ENCODE data around the gene CA7. TPM values are rescaled to one million over a fixed set of nuclear protein-coding genes. Genes with fewer than 3 reads are reported as not detected.

The CA7 gene
- total and polyA plus RNA-seq, 2 donors from 2014 or later = not detected

DNA sequence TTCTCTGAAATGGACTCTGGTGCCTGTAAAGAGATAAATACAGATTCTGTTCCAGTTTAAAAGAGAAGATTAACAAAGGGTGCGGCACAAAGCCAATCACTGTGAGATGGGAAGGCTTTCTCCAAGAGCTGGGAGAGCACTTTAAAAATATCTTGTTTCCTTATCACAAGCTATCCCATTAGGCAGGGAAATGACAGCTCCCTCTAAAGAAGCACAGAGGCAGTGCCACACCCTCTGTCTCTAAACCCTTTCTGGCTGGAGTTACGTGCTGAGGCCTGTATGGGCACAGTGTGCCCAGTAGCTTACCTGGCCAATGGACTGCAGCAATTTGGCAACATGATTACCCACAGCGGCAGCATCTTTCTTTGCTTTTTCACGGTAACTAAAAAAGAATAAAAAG, 33.8 kb upstream of the CA7 start:
- peaks cover 5 to 41% (median 21%) of the 10 kb centered on the region in 3 donors for H3K36me3 ChIP-seq (ENCODE audit: control insufficient read depth in 2 of 3, insufficient read depth in 3 of 3, low read length in 3 of 3)
- DNase-seq = no peak
- no peak for TF ChIP-seq CTCF (IDR thresholded peaks at IDR 0.05; ENCODE audit: borderline replicate concordance, extremely low read depth, insufficient read depth)
- H3K27ac ChIP-seq (ENCODE audit: low read depth in 2 of 2, low read length in 2 of 2) = no peak overlapping the region
- intact Hi-C loops (cut with DNase I) = no loop called here
- no peaks in the 10 kb centered on the region for H3K27me3 ChIP-seq (ENCODE audit: control insufficient read depth, insufficient read depth, low read length)
- no peaks in the 10 kb centered on the region for H3K9me3 ChIP-seq (ENCODE audit: control insufficient read depth in 2 of 3, insufficient read depth in 1 of 3, low read length in 3 of 3)
- no peaks in the 10 kb centered on the region for H3K4me1 ChIP-seq (ENCODE audit: control insufficient read depth in 2 of 3, insufficient read depth in 2 of 3, low read depth in 1 of 3, low read length in 3 of 3)
- FAIRE-seq = no peak
- no peak overlapping the region for H3K4me3 ChIP-seq (ENCODE audit: low read length in 3 of 3)
- no peak overlapping the region for H3K9ac ChIP-seq (ENCODE audit: low read length in 3 of 3)

GRCh38 chr16:66811043-66811442, 33.2 kb upstream of the CA7 start:
- no peak for FAIRE-seq
- no peak overlapping the region for H3K9ac ChIP-seq (ENCODE audit: low read length in 3 of 3)
- no peaks in the 10 kb centered on the region for H3K9me3 ChIP-seq (ENCODE audit: control insufficient read depth in 2 of 3, insufficient read depth in 1 of 3, low read length in 3 of 3)
- H3K27ac ChIP-seq (ENCODE audit: low read depth in 2 of 2, low read length in 2 of 2) = no peak overlapping the region
- DNase-seq = no peak
- no peaks in the 10 kb centered on the region for H3K27me3 ChIP-seq (ENCODE audit: control insufficient read depth, insufficient read depth, low read length)
- intact Hi-C loops (cut with DNase I) = no loop called here
- TF ChIP-seq CTCF (IDR thresholded peaks at IDR 0.05; ENCODE audit: borderline replicate concordance, extremely low read depth, insufficient read depth) = no peak
- no peak overlapping the region for H3K4me3 ChIP-seq (ENCODE audit: low read length in 3 of 3)
- H3K4me1 ChIP-seq (ENCODE audit: control insufficient read depth in 2 of 3, insufficient read depth in 2 of 3, low read depth in 1 of 3, low read length in 3 of 3) = no peaks in the 10 kb centered on the region
- H3K36me3 ChIP-seq (ENCODE audit: control insufficient read depth in 2 of 3, insufficient read depth in 3 of 3, low read length in 3 of 3) = peaks cover 5 to 37% (median 17%) of the 10 kb centered on the region in 3 donors

GRCh38 chr16:66814734-66815133, 29.5 kb upstream of the CA7 start:
- no peak overlapping the region for H3K27ac ChIP-seq (ENCODE audit: low read depth in 2 of 2, low read length in 2 of 2)
- DNase-seq = no peak
- TF ChIP-seq CTCF (IDR thresholded peaks at IDR 0.05; ENCODE audit: borderline replicate concordance, extremely low read depth, insufficient read depth) = no peak
- no peak overlapping the region for H3K4me3 ChIP-seq (ENCODE audit: low read length in 3 of 3)
- H3K9ac ChIP-seq (ENCODE audit: low read length in 3 of 3) = no peak overlapping the region
- peaks cover 10 to 43% (median 22%) of the 10 kb centered on the region in 3 donors for H3K36me3 ChIP-seq (ENCODE audit: control insufficient read depth in 2 of 3, insufficient read depth in 3 of 3, low read length in 3 of 3)
- no peaks in the 10 kb centered on the region for H3K4me1 ChIP-seq (ENCODE audit: control insufficient read depth in 2 of 3, insufficient read depth in 2 of 3, low read depth in 1 of 3, low read length in 3 of 3)
- intact Hi-C loops (cut with DNase I) = no loop called here
- no peak for FAIRE-seq
- H3K27me3 ChIP-seq (ENCODE audit: control insufficient read depth, insufficient read depth, low read length) = no peaks in the 10 kb centered on the region
- H3K9me3 ChIP-seq (ENCODE audit: control insufficient read depth in 2 of 3, insufficient read depth in 1 of 3, low read length in 3 of 3) = no peaks in the 10 kb centered on the region

DNA sequence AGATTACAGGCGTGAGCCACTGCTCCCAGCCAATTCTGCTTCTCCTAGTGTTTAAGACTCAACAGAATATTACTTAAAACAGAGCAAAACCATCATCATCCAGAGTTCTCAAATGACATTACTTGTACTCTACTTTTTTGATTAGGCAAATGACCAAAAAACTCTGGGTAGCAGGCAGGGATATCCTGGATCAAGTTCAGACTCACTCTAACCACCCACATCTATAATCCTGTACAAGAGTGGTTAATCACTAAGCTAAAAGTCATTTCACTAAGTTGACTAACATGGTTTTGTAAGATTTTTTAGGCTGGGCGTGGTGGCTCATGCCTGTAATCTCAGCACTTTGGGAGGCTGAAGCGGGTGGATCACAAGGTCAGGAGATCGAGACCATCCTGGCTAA, 20.2 kb upstream of the CA7 start:
- no peak for FAIRE-seq
- Histone ChIP-seq H3K9ac (ENCODE audit: low read length in 3 of 3) (no peak overlapping the region), H3K36me3 (ENCODE audit: control insufficient read depth in 2 of 3, insufficient read depth in 3 of 3, low read length in 3 of 3) (peaks cover 12 to 34% (median 22%) of the 10 kb centered on the region in 3 donors), H3K27me3 (ENCODE audit: control insufficient read depth, insufficient read depth, low read length) (no peaks in the 10 kb centered on the region), H3K9me3 (ENCODE audit: control insufficient read depth in 2 of 3, insufficient read depth in 1 of 3, low read length in 3 of 3) (no peaks in the 10 kb centered on the region), H3K4me1 (ENCODE audit: control insufficient read depth in 2 of 3, insufficient read depth in 2 of 3, low read depth in 1 of 3, low read length in 3 of 3) (no peaks in the 10 kb centered on the region), H3K4me3 (ENCODE audit: low read length in 3 of 3) (no peak overlapping the region), H3K27ac (ENCODE audit: low read depth in 2 of 2, low read length in 2 of 2) (no peak overlapping the region)
- intact Hi-C loops (cut with DNase I) = no loop called here
- no peak for TF ChIP-seq CTCF (IDR thresholded peaks at IDR 0.05; ENCODE audit: borderline replicate concordance, extremely low read depth, insufficient read depth)
- DNase-seq = no peak
